ENCODE results near the gene MAN1A1. TPM values are rescaled to one million over a fixed set of nuclear protein-coding genes. Genes with fewer than 3 reads are reported as not detected.

The MAN1A1 gene
- total RNA-seq, 1 experiment from 2014 or later: 1.3 TPM

GRCh38 chr6:119184008-119184648, 165.4 kb downstream of the MAN1A1 start:
- H3K36me3 ChIP-seq: no peaks in the 10 kb centered on the region
- H3K4me1 ChIP-seq (replicated peaks): peaks cover 10% of the 10 kb centered on the region
- peak in 1 of 2 experiments; percentile 42 for DNase-seq (ENCODE audit: low read depth in 1 of 2, low spot score in 2 of 2)
- H3K9me3 ChIP-seq (replicated peaks): no peaks in the 10 kb centered on the region
- 0 out of 2 replicates have a peak overlapping the region, but pooled peaks have one; percentile 6 for H3K27ac ChIP-seq
- H3K4me3 ChIP-seq: no peak overlapping the region
- H3K27me3 ChIP-seq (replicated peaks): no peaks in the 10 kb centered on the region

- H3K9me3 ChIP-seq (replicated peaks): no peaks in the 10 kb centered on the region
- H3K4me3 ChIP-seq: no peak overlapping the region
- DNase-seq (ENCODE audit: low read depth in 1 of 2, low spot score in 2 of 2): no peak
- H3K27ac ChIP-seq: no peak overlapping the region
- H3K27me3 ChIP-seq (replicated peaks): no peaks in the 10 kb centered on the region
- peaks cover 10% of the 10 kb centered on the region for H3K4me1 ChIP-seq (replicated peaks)
- no peaks in the 10 kb centered on the region for H3K36me3 ChIP-seq
Measured at GRCh38 chr6:119183457-119183856, 166.1 kb downstream of the MAN1A1 start.

GRCh38 chr6:119182875-119183274, 166.7 kb downstream of the MAN1A1 start:
- Histone ChIP-seq H3K4me1 (replicated peaks) (peaks cover 10% of the 10 kb centered on the region), H3K27me3 (replicated peaks) (no peaks in the 10 kb centered on the region), H3K4me3 (no peak overlapping the region), H3K27ac (no peak overlapping the region), H3K36me3 (no peaks in the 10 kb centered on the region), H3K9me3 (replicated peaks) (no peaks in the 10 kb centered on the region)
- DNase-seq (ENCODE audit: low read depth in 1 of 2, low spot score in 2 of 2): no peak

GRCh38 chr6:119182216-119182803, 167.3 kb downstream of the MAN1A1 start:
- no peaks in the 10 kb centered on the region for H3K36me3 ChIP-seq
- no peak overlapping the region for H3K27ac ChIP-seq
- H3K4me1 ChIP-seq (replicated peaks): peaks cover 10% of the 10 kb centered on the region
- H3K27me3 ChIP-seq (replicated peaks): no peaks in the 10 kb centered on the region
- DNase-seq (ENCODE audit: low read depth in 1 of 2, low spot score in 2 of 2): no peak
- H3K9me3 ChIP-seq (replicated peaks): no peaks in the 10 kb centered on the region
- no peak overlapping the region for H3K4me3 ChIP-seq

GRCh38 chr6:119181046-119181445, 168.5 kb downstream of the MAN1A1 start:
- no peak overlapping the region for H3K27ac ChIP-seq
- H3K36me3 ChIP-seq: no peaks in the 10 kb centered on the region

GRCh38 chr6:119179842-119180241, 169.7 kb downstream of the MAN1A1 start:
- Histone ChIP-seq H3K27me3 (replicated peaks) (no peaks in the 10 kb centered on the region), H3K9me3 (replicated peaks) (no peaks in the 10 kb centered on the region), H3K4me3 (no peak overlapping the region), H3K36me3 (no peaks in the 10 kb centered on the region), H3K4me1 (replicated peaks) (peaks cover 10% of the 10 kb centered on the region), H3K27ac (no peak overlapping the region)
- no peak for DNase-seq (ENCODE audit: low read depth in 1 of 2, low spot score in 2 of 2)

More at GRCh38 chr6:119181046-119181445, 168.5 kb downstream of the MAN1A1 start:
- Histone ChIP-seq H3K4me3 (no peak overlapping the region), H3K27me3 (replicated peaks) (no peaks in the 10 kb centered on the region), H3K4me1 (replicated peaks) (peaks cover 10% of the 10 kb centered on the region), H3K9me3 (replicated peaks) (no peaks in the 10 kb centered on the region)
- no peak for DNase-seq (ENCODE audit: low read depth in 1 of 2, low spot score in 2 of 2)

GRCh38 chr6:119179062-119179461, 170.5 kb downstream of the MAN1A1 start:
- H3K27me3 ChIP-seq (replicated peaks): no peaks in the 10 kb centered on the region
- no peak for DNase-seq (ENCODE audit: low read depth in 1 of 2, low spot score in 2 of 2)
- no peak overlapping the region for H3K27ac ChIP-seq
- peaks cover 6% of the 10 kb centered on the region for H3K4me1 ChIP-seq (replicated peaks)
- no peaks in the 10 kb centered on the region for H3K9me3 ChIP-seq (replicated peaks)
- H3K36me3 ChIP-seq: no peaks in the 10 kb centered on the region
- no peak overlapping the region for H3K4me3 ChIP-seq

GRCh38 chr6:119176445-119176844, 173.1 kb downstream of the MAN1A1 start:
- no peak for DNase-seq (ENCODE audit: low read depth in 1 of 2, low spot score in 2 of 2)
- Histone ChIP-seq H3K4me3 (no peak overlapping the region), H3K4me1 (replicated peaks) (no peaks in the 10 kb centered on the region), H3K27ac (no peak overlapping the region), H3K9me3 (replicated peaks) (no peaks in the 10 kb centered on the region), H3K27me3 (replicated peaks) (no peaks in the 10 kb centered on the region; the same call in 1 of the 2 replicates), H3K36me3 (no peaks in the 10 kb centered on the region)

GRCh38 chr6:119174879-119175817, 174.4 kb downstream of the MAN1A1 start:
- no peaks in the 10 kb centered on the region for H3K36me3 ChIP-seq
- no peaks in the 10 kb centered on the region for H3K9me3 ChIP-seq (replicated peaks)
- H3K27ac ChIP-seq: no peak overlapping the region
- no peak for DNase-seq (ENCODE audit: low read depth in 1 of 2, low spot score in 2 of 2)
- H3K4me3 ChIP-seq: no peak overlapping the region
- H3K4me1 ChIP-seq (replicated peaks): no peaks in the 10 kb centered on the region
- no peaks in the 10 kb centered on the region; the same call in 1 of the 2 replicates for H3K27me3 ChIP-seq (replicated peaks)

GRCh38 chr6:119174085-119174445, 175.5 kb downstream of the MAN1A1 start:
- Histone ChIP-seq H3K9me3 (replicated peaks) (no peaks in the 10 kb centered on the region), H3K4me3 (no peak overlapping the region), H3K27me3 (replicated peaks) (no peaks in the 10 kb centered on the region; the same call in 1 of the 2 replicates), H3K4me1 (replicated peaks) (no peaks in the 10 kb centered on the region), H3K27ac (no peak overlapping the region), H3K36me3 (no peaks in the 10 kb centered on the region)
- DNase-seq (ENCODE audit: low read depth in 1 of 2, low spot score in 2 of 2): no peak

GRCh38 chr6:119173249-119174084, 176.1 kb downstream of the MAN1A1 start:
- Histone ChIP-seq H3K4me1 (replicated peaks) (no peaks in the 10 kb centered on the region), H3K4me3 (no peak overlapping the region), H3K9me3 (replicated peaks) (no peaks in the 10 kb centered on the region), H3K27me3 (replicated peaks) (no peaks in the 10 kb centered on the region; the same call in 1 of the 2 replicates), H3K27ac (no peak overlapping the region), H3K36me3 (no peaks in the 10 kb centered on the region)
- DNase-seq (ENCODE audit: low read depth in 1 of 2, low spot score in 2 of 2): no peak

- H3K9me3 ChIP-seq (replicated peaks): no peaks in the 10 kb centered on the region
- no peak overlapping the region for H3K4me3 ChIP-seq
- no peaks in the 10 kb centered on the region for H3K36me3 ChIP-seq
- no peaks in the 10 kb centered on the region for H3K4me1 ChIP-seq (replicated peaks)
- no peak for DNase-seq (ENCODE audit: low read depth in 1 of 2, low spot score in 2 of 2)
- H3K27ac ChIP-seq: no peak overlapping the region
- no peaks in the 10 kb centered on the region; the same call in 1 of the 2 replicates for H3K27me3 ChIP-seq (replicated peaks)
Measured at GRCh38 chr6:119172824-119173223, 176.7 kb downstream of the MAN1A1 start.

- Histone ChIP-seq H3K27ac (no peak overlapping the region), H3K36me3 (no peaks in the 10 kb centered on the region), H3K4me3 (no peak overlapping the region), H3K27me3 (replicated peaks) (no peaks in the 10 kb centered on the region; the same call in 1 of the 2 replicates), H3K4me1 (replicated peaks) (no peaks in the 10 kb centered on the region), H3K9me3 (replicated peaks) (no peaks in the 10 kb centered on the region)
- DNase-seq (ENCODE audit: low read depth in 1 of 2, low spot score in 2 of 2): no peak
Measured at GRCh38 chr6:119171864-119172588, 177.5 kb downstream of the MAN1A1 start.
